ENCODE measurements around the gene ZFP36L2. TPM values are rescaled to one million over a fixed set of nuclear protein-coding genes. Genes with fewer than 3 reads are reported as not detected.

Gene ZFP36L2
- total and polyA plus RNA-seq, 9 of the 15 experiments (the other 6 are each of a cell fraction or from before 2014, with no cell fraction given): 4.1 to 60.6 (median 20.3) TPM

GRCh38 chr2:43223521-43224001 is 2.8 kb downstream of the ZFP36L2 start:
- Histone ChIP-seq H3K9ac (ENCODE audit: insufficient read depth in 1 of 2, low read depth in 2 of 2, low read length in 2 of 2) (peak overlapping the region; percentile 88 to 99), H3K27me3 (ENCODE audit: control insufficient read depth in 2 of 2, insufficient read depth in 2 of 2, low read length in 2 of 2) (no peaks in the 10 kb centered on the region), H3K36me3 (ENCODE audit: control insufficient read depth, insufficient read depth, low read length) (peaks cover 29% of the 10 kb centered on the region), H4K20me1 (replicated peaks; ENCODE audit: control insufficient read depth, insufficient read depth, low read length) (no peaks in the 10 kb centered on the region; the same call in 1 of the 2 replicates), H3K4me1 (replicated peaks in 1 of 2; ENCODE audit: control insufficient read depth in 2 of 2, insufficient read depth in 2 of 2, low read length in 2 of 2) (peaks cover 18 to 71% of the 10 kb centered on the region in 2 experiments; a peak in 4 of 5 replicates), H3K4me2 (ENCODE audit: insufficient read depth, low read length) (peak overlapping the region; percentile 81), H3K79me2 (ENCODE audit: control insufficient read depth, insufficient read depth, low read length) (peaks cover 87% of the 10 kb centered on the region), H3K9me1 (ENCODE audit: control insufficient read depth, insufficient read depth, low read length) (no peaks in the 10 kb centered on the region), H3K9me3 (replicated peaks; ENCODE audit: control insufficient read depth, insufficient read depth, low read depth, low read length) (no peaks in the 10 kb centered on the region), H3K27ac (ENCODE audit: extremely low read depth, low read depth, low read length) (peak overlapping the region; percentile 86), H3K4me3 (peak overlapping the region; percentile 62), H2AFZ (ENCODE audit: low read depth, low read length) (no peak overlapping the region)
- intact Hi-C loops (cut with micrococcal nuclease): no loop called here
- peak; percentile 51 for FAIRE-seq
- ChIA-PET CTCF (ENCODE audit: low intra/inter-chr PET ratio) (interaction anchor here (0.6 kb wide), 3 partner anchors 200 to 343 kb away, joined by 3 read pairs; no protein-coding TSS in a partner anchor), POLR2A (interaction anchor here (0.6 to 1.8 kb wide), 12 partner anchors 10 to 838 kb away, joined by 3 to 8 read pairs (median 3); no protein-coding TSS in a partner anchor)
- no TSS peak for BruUV-seq (replicated peaks)
- peak in 1 of 4 experiments; percentile 51 for DNase-seq (ENCODE audit: extremely low read depth in 1 of 4, low spot score in 3 of 4)
- in situ Hi-C loops (cut with MboI): loop anchor here (10.0 kb wide), 1 partner anchor 49 kb away; no protein-coding TSS in a partner anchor
- ATAC-seq: no peak
- 4% methylated on average over 4 of the region's 4 CpGs for WGBS (ENCODE audit: insufficient coverage, low coverage, missing lambda C conversion rate)
- TF ChIP-seq ILF3 (IDR thresholded peaks at IDR 0.05; ENCODE audit: borderline replicate concordance) (no peak), ZNF507 (tag; conservative IDR thresholded peaks at IDR 0.05) (no peak), ZEB2 (IDR thresholded peaks at IDR 0.05) (peak; percentile 7; the same call in 1 of the 2 replicates), SIX5 (IDR thresholded peaks at IDR 0.05; ENCODE audit: borderline replicate concordance in 1 of 2, insufficient read depth in 1 of 2, low read depth in 1 of 2, low read length in 2 of 2) (0 out of 4 replicates have a peak, but pooled peaks of 1 of the 2 experiments have one; percentile 12), SRSF1 (IDR thresholded peaks at IDR 0.05; ENCODE audit: low read depth, low read length) (no peak), ZFP30 (CRISPR knock-in tag; IDR thresholded peaks at IDR 0.05; ENCODE audit: borderline replicate concordance) (no peak), NFRKB (IDR thresholded peaks at IDR 0.05; ENCODE audit: low read depth) (0 out of 2 replicates have a peak, but pooled peaks have one; percentile 39), CBFA2T3 (IDR thresholded peaks at IDR 0.05) (no peak), ZNF133 (CRISPR knock-in tag; IDR thresholded peaks at IDR 0.05) (no peak), FOXJ3 (CRISPR knock-in tag; IDR thresholded peaks at IDR 0.05) (no peak), PTTG1 (tag; IDR thresholded peaks at IDR 0.05; ENCODE audit: low read depth) (no peak), POLR2B (IDR thresholded peaks at IDR 0.05; ENCODE audit: low read depth, partially characterized antibody) (no peak), MTA1 (IDR thresholded peaks at IDR 0.05; ENCODE audit: borderline replicate concordance) (no peak), SREBF1 (IDR thresholded peaks at IDR 0.05; ENCODE audit: borderline replicate concordance, low read depth, low read length) (no peak), NRF1 (conservative IDR thresholded peaks at IDR 0.05 in 1 of 2, IDR thresholded peaks at IDR 0.05 in 1 of 2) (peak in 1 of 2 experiments; percentile 31; a peak in 2 of 4 replicates), ZNF445 (CRISPR knock-in tag; IDR thresholded peaks at IDR 0.05; ENCODE audit: low read depth) (no peak), ZNF830 (CRISPR knock-in tag; IDR thresholded peaks at IDR 0.05) (no peak)
- TF ChIP-seq, protein P1, sequence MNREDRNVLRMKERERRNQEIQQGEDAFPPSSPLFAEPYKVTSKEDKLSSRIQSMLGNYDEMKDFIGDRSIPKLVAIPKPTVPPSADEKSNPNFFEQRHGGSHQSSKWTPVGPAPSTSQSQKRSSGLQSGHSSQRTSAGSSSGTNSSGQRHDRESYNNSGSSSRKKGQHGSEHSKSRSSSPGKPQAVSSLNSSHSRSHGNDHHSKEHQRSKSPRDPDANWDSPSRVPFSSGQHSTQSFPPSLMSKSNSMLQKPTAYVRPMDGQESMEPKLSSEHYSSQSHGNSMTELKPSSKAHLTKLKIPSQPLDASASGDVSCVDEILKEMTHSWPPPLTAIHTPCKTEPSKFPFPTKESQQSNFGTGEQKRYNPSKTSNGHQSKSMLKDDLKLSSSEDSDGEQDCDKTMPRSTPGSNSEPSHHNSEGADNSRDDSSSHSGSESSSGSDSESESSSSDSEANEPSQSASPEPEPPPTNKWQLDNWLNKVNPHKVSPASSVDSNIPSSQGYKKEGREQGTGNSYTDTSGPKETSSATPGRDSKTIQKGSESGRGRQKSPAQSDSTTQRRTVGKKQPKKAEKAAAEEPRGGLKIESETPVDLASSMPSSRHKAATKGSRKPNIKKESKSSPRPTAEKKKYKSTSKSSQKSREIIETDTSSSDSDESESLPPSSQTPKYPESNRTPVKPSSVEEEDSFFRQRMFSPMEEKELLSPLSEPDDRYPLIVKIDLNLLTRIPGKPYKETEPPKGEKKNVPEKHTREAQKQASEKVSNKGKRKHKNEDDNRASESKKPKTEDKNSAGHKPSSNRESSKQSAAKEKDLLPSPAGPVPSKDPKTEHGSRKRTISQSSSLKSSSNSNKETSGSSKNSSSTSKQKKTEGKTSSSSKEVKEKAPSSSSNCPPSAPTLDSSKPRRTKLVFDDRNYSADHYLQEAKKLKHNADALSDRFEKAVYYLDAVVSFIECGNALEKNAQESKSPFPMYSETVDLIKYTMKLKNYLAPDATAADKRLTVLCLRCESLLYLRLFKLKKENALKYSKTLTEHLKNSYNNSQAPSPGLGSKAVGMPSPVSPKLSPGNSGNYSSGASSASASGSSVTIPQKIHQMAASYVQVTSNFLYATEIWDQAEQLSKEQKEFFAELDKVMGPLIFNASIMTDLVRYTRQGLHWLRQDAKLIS (CRISPR knock-in tag; IDR thresholded peaks at IDR 0.05): no peak
- TF ChIP-seq, protein P2, sequence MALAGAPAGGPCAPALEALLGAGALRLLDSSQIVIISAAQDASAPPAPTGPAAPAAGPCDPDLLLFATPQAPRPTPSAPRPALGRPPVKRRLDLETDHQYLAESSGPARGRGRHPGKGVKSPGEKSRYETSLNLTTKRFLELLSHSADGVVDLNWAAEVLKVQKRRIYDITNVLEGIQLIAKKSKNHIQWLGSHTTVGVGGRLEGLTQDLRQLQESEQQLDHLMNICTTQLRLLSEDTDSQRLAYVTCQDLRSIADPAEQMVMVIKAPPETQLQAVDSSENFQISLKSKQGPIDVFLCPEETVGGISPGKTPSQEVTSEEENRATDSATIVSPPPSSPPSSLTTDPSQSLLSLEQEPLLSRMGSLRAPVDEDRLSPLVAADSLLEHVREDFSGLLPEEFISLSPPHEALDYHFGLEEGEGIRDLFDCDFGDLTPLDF (CRISPR knock-in tag; IDR thresholded peaks at IDR 0.05): no peak

Measured in K562 (cell line).